SK-N-SH (cell line): ENCODE data around the gene ZNF473.

Experiments used
- EP300 ChIP-seq, 2 experiments: IDR thresholded peaks; 2 replicates each; pipeline versions ENCODE4 v1.4.0 to v1.6.1; 2012; ENCODE audit warnings: borderline replicate concordance in 1 of 2, low read depth in 1 of 2, low read length in 1 of 2
- GABPA ChIP-seq: IDR thresholded peaks from 2 replicates; pipeline ENCODE4 v1.4.0; 2012; ENCODE audit warnings: low read depth, mild to moderate bottlenecking
- POLR2AphosphoS5 ChIP-seq: IDR thresholded peaks from 2 replicates; pipeline ENCODE4 v1.6.1; 2012; ENCODE audit warnings: low read depth, low read length
- RFX5 ChIP-seq: IDR thresholded peaks from 2 replicates; pipeline ENCODE4 v1.6.1; 2012; ENCODE audit warnings: mild to moderate bottlenecking, improper control_type of control experiment, low read length
- USF2 ChIP-seq: fragments of 150-350 bp; IDR thresholded peaks from 2 replicates; pipeline ENCODE4 v1.6.1; 2017; ENCODE audit warnings: antibody characterized with exemption, low read length, low read depth, borderline replicate concordance
- TF ChIP-seq, protein P1 (sequence below): IDR thresholded peaks from 2 replicates; pipeline ENCODE4 v1.6.1; 2012; ENCODE audit warnings: mild to moderate bottlenecking, low read depth, low read length, moderate library complexity
- TF ChIP-seq, protein P2 (sequence below): fragments of 200-600 bp; sonication (generic); IDR thresholded peaks from 2 replicates; pipeline ENCODE4 v1.6.1; 2017; ENCODE audit warnings: antibody characterized with exemption, mild to moderate bottlenecking, moderate library complexity

- TF ChIP-seq USF2 (no peak), RFX5 (no peak), GABPA (no peak), EP300 (IDR thresholded peaks at IDR 0.05; ENCODE audit: borderline replicate concordance in 1 of 2, low read depth in 1 of 2, low read length in 1 of 2) (no peak), POLR2AphosphoS5 (no peak)
- TF ChIP-seq, protein P1, sequence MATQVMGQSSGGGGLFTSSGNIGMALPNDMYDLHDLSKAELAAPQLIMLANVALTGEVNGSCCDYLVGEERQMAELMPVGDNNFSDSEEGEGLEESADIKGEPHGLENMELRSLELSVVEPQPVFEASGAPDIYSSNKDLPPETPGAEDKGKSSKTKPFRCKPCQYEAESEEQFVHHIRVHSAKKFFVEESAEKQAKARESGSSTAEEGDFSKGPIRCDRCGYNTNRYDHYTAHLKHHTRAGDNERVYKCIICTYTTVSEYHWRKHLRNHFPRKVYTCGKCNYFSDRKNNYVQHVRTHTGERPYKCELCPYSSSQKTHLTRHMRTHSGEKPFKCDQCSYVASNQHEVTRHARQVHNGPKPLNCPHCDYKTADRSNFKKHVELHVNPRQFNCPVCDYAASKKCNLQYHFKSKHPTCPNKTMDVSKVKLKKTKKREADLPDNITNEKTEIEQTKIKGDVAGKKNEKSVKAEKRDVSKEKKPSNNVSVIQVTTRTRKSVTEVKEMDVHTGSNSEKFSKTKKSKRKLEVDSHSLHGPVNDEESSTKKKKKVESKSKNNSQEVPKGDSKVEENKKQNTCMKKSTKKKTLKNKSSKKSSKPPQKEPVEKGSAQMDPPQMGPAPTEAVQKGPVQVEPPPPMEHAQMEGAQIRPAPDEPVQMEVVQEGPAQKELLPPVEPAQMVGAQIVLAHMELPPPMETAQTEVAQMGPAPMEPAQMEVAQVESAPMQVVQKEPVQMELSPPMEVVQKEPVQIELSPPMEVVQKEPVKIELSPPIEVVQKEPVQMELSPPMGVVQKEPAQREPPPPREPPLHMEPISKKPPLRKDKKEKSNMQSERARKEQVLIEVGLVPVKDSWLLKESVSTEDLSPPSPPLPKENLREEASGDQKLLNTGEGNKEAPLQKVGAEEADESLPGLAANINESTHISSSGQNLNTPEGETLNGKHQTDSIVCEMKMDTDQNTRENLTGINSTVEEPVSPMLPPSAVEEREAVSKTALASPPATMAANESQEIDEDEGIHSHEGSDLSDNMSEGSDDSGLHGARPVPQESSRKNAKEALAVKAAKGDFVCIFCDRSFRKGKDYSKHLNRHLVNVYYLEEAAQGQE, result no peak
- TF ChIP-seq, protein P2, sequence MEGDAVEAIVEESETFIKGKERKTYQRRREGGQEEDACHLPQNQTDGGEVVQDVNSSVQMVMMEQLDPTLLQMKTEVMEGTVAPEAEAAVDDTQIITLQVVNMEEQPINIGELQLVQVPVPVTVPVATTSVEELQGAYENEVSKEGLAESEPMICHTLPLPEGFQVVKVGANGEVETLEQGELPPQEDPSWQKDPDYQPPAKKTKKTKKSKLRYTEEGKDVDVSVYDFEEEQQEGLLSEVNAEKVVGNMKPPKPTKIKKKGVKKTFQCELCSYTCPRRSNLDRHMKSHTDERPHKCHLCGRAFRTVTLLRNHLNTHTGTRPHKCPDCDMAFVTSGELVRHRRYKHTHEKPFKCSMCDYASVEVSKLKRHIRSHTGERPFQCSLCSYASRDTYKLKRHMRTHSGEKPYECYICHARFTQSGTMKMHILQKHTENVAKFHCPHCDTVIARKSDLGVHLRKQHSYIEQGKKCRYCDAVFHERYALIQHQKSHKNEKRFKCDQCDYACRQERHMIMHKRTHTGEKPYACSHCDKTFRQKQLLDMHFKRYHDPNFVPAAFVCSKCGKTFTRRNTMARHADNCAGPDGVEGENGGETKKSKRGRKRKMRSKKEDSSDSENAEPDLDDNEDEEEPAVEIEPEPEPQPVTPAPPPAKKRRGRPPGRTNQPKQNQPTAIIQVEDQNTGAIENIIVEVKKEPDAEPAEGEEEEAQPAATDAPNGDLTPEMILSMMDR, result no peak
Measured at GRCh38 chr19:50067575-50067974, 41.8 kb downstream of the ZNF473 start.
